Measurements from ENCODE around the gene OVOL1.

The OVOL1 gene

GRCh38 chr11:65778431-65778900 lies 8.4 kb upstream of the OVOL1 start:
- Histone ChIP-seq H3K27me3 (ENCODE audit: insufficient read depth, low read length) (peaks cover 28% of the 10 kb centered on the region), H3K4me1 (ENCODE audit: insufficient read depth, low read length) (no peaks in the 10 kb centered on the region), H3K9ac (ENCODE audit: low read depth, low read length) (no peak overlapping the region), H3K9me3 (ENCODE audit: insufficient read depth, low read depth, low read length) (no peaks in the 10 kb centered on the region), H3K27ac (ENCODE audit: low read depth, low read length) (no peak overlapping the region), H3K36me3 (ENCODE audit: insufficient read depth, low read length) (peaks cover 6% of the 10 kb centered on the region; the same call in 1 of the 2 replicates), H3K4me3 (ENCODE audit: low read length) (no peak overlapping the region)
- WGBS: 96% methylated on average over 20 of the region's 20 CpGs

DNA sequence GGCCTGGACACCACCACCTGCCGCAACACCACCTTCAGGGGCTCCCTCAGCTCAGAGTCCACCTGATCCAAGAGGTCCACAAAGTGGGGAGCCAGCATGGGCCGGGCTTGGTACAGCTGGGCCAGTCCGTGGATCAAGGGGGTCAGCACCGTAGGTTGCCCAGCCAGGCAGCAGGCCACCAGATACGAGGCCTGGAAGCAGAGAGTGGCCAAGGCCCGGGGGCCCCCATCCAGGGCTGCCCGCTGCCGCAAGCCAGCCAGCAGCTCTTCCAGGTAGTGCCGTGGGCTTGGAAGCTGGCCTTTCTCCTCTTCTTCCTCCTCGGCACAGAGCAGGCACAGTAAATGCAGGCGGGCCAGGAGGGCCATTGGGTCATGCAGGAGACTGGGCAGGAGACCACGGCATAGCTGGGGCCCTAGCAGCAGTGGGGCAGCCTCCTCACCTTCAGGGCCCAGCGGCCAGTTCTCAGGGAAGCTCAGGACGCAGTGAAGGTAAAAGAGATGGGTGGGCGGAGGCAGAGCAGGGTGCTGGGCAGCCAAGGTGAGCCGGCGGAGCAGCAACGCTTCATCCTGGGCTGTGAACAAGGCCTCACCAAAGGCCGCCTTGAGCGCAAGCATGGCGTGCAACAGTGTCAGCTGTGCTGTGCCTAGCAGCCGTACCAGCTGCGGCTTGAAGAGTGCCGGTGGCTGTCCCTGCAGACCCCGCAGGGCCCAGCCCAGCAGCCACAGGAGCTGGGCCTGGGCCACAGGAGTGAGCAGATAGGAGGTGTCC lies 7.8 kb upstream of the OVOL1 start:
- H3K9ac ChIP-seq (ENCODE audit: low read depth, low read length): no peak overlapping the region
- 95% methylated on average over 25 of the region's 25 CpGs for WGBS

DNA sequence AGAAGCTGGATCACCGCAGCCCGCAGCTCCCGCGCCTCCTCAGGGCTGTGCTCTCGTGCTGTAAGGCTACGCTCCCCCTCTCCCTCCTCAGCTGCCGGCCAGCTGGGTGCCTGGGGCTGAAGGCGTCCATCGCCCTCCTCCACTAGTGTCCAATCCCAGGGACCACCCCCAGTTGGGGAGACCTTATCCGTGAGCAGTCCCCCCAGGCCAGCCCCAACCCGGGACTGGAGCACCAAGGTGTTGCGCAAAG lies 7.3 kb upstream of the OVOL1 start:
- 91% methylated on average over 12 of the region's 12 CpGs for WGBS
- peaks cover 6% of the 10 kb centered on the region; the same call in 1 of the 2 replicates for H3K36me3 ChIP-seq (ENCODE audit: insufficient read depth, low read length)
- no peak overlapping the region for H3K9ac ChIP-seq (ENCODE audit: low read depth, low read length)
- peaks cover 37% of the 10 kb centered on the region for H3K27me3 ChIP-seq (ENCODE audit: insufficient read depth, low read length)
- no peaks in the 10 kb centered on the region for H3K9me3 ChIP-seq (ENCODE audit: insufficient read depth, low read depth, low read length)
- no peaks in the 10 kb centered on the region for H3K4me1 ChIP-seq (ENCODE audit: insufficient read depth, low read length)
- H3K27ac ChIP-seq (ENCODE audit: low read depth, low read length): no peak overlapping the region
- H3K4me3 ChIP-seq (ENCODE audit: low read length): peak overlapping the region; percentile 63

More for the DNA sequence above, 7.8 kb upstream of the OVOL1 start:
- Histone ChIP-seq H3K9me3 (ENCODE audit: insufficient read depth, low read depth, low read length) (no peaks in the 10 kb centered on the region), H3K27me3 (ENCODE audit: insufficient read depth, low read length) (peaks cover 32% of the 10 kb centered on the region), H3K27ac (ENCODE audit: low read depth, low read length) (no peak overlapping the region), H3K4me1 (ENCODE audit: insufficient read depth, low read length) (no peaks in the 10 kb centered on the region), H3K4me3 (ENCODE audit: low read length) (peak overlapping the region; percentile 63), H3K36me3 (ENCODE audit: insufficient read depth, low read length) (peaks cover 6% of the 10 kb centered on the region; the same call in 1 of the 2 replicates)

DNA sequence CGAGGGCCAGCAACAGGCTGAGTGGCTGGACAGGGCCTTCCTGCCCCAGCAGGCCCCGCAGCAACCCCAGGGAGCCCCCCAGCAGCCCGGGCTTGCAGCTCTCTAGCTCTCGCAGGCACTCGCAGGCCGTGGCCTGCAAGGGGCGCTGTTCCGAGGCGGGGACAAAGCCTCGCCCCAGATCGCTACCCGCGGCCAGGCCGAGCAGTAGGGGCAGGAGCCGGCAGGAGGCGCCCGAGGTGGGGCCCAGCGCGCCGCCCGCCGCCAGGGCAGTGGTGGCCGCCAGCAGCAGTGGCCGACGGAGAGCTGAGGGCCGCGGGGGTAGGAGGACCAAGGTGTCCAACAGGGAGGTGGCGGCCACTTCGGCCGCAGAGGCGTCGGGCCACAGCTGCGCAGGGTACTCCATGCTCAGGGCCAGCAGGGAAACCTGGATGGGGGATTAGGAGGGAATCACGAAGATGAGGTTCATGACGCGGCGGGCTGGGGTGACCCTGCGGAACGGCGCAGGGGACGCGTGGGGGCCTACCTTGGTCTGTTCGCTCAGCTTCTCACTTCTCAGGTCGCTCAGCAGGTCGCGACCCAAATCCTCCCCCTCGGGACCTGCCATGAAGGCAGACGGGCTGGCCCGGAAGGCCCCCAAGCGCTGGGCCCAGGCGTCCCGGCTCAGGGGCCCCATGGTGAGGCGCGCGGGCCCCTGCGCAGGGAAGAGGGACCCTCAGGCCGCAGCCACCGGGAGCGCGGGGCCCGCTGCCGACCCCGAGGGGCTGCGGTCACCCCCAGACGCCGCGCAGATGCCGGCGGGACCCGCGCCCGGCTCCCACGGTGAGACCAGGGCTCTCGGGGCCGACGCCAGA lies 6.7 kb upstream of the OVOL1 start:
- H3K9me3 ChIP-seq (ENCODE audit: insufficient read depth, low read depth, low read length): no peaks in the 10 kb centered on the region
- no peaks in the 10 kb centered on the region for H3K4me1 ChIP-seq (ENCODE audit: insufficient read depth, low read length)
- H3K27me3 ChIP-seq (ENCODE audit: insufficient read depth, low read length): peaks cover 43% of the 10 kb centered on the region
- peak overlapping the region; percentile 68 for H3K9ac ChIP-seq (ENCODE audit: low read depth, low read length)
- no peak overlapping the region; the same call in 1 of the 2 replicates for H3K27ac ChIP-seq (ENCODE audit: low read depth, low read length)
- H3K36me3 ChIP-seq (ENCODE audit: insufficient read depth, low read length): peaks cover 6% of the 10 kb centered on the region; the same call in 1 of the 2 replicates
- 6% methylated on average over 76 of the region's 76 CpGs for WGBS
- H3K4me3 ChIP-seq (ENCODE audit: low read length): peak overlapping the region; percentile 63

DNA sequence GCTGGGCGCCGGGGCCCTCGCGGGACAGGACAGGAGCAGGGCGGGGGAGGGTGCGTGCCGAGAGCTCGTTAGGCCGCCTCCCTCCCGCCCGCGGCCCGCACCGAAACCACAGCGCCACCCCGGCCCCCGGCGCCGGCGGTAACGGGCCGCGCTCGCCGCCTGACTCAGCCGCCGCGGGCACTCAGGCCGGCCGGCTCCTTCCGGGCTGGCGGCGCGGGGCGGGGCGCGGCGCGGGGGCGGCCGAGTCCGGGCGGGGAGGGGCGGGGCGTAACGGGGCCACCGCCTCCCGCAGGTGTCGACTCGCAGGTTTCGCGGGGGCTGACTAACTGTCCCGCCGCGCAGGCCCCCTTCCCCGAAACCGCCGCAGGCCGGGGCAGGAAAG lies 6.1 kb upstream of the OVOL1 start, which contains the start of gene AP5B1:
Gene AP5B1, minus strand, starts transcription at position 207 of the 382 bp plus-strand sequence. CDS start 385 bp downstream, outside the sequence.
- Histone ChIP-seq H3K4me3 (ENCODE audit: low read length) (peak within 1 kb of the TSS; percentile 63), H3K27ac (ENCODE audit: low read depth, low read length) (no peak within 1 kb of the TSS; the same call in 1 of the 2 replicates)

GRCh38 chr11:65781152-65781961 lies 5.5 kb upstream of the OVOL1 start:
- WGBS: 11% methylated on average over 83 of the region's 83 CpGs
- peaks cover 6% of the 10 kb centered on the region; the same call in 1 of the 2 replicates for H3K36me3 ChIP-seq (ENCODE audit: insufficient read depth, low read length)
- no peaks in the 10 kb centered on the region for H3K4me1 ChIP-seq (ENCODE audit: insufficient read depth, low read length)
- H3K9ac ChIP-seq (ENCODE audit: low read depth, low read length): peak overlapping the region; percentile 19; the same call in 1 of the 2 replicates
- no peaks in the 10 kb centered on the region for H3K9me3 ChIP-seq (ENCODE audit: insufficient read depth, low read depth, low read length)
- peak overlapping the region; percentile 63 for H3K4me3 ChIP-seq (ENCODE audit: low read length)
- no peak overlapping the region; the same call in 1 of the 2 replicates for H3K27ac ChIP-seq (ENCODE audit: low read depth, low read length)
- peaks cover 55% of the 10 kb centered on the region for H3K27me3 ChIP-seq (ENCODE audit: insufficient read depth, low read length)

More for the DNA sequence above, 6.1 kb upstream of the OVOL1 start, which contains the start of gene AP5B1:
- no peaks in the 10 kb centered on the region for H3K4me1 ChIP-seq (ENCODE audit: insufficient read depth, low read length)
- H3K9ac ChIP-seq (ENCODE audit: low read depth, low read length): peak within 1 kb of the TSS; percentile 68
- H3K9me3 ChIP-seq (ENCODE audit: insufficient read depth, low read depth, low read length): no peaks in the 10 kb centered on the region
- H3K27me3 ChIP-seq (ENCODE audit: insufficient read depth, low read length): peaks cover 49% of the 10 kb centered on the region
- under 1% methylated on average over 59 of the region's 59 CpGs for WGBS
- peaks cover 6% of the 10 kb centered on the region; the same call in 1 of the 2 replicates for H3K36me3 ChIP-seq (ENCODE audit: insufficient read depth, low read length)

DNA sequence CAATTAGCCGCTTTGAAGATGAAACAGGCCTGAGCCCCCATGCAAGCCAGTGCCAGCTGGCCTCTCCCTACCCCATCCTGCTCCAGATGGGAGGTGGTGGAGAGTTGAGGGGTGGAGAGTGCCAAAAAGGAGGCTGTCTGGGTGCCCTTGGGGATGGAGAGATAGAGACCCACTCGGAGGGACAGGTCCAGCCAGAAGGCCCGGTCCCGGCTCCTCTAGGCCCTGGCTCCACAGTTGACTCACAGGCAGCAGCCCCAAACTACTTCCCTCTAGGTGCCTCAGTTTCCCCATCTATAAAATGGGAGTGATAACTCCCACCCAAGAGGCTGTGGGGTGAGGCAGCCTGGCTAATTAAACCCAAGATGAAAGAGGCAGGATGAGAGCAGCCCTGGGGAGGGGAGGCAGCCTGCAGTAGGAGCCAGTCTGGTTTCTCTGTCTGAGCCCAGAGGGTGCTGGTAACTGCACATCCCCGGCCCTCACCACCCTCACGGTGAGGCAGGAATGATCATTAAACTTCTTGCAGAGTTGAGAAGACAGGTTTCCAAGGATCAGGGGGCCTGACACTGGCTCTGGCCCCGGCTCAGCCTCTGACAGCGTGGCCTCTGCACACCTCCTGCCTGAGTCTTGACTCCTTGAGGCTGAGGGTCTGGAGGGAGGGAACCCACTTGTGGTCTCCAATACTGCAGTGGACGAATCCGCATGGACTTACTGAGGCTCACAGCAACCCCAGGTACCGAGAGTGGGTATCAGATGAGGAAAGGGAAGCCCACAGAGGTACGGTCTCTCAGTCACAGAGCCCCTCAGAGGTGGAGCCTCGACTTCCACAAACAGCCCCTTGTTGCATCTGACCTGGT lies 4.7 kb upstream of the OVOL1 start:
- H3K9ac ChIP-seq (ENCODE audit: low read depth, low read length): no peak overlapping the region
- WGBS: 88% methylated on average over 13 of the region's 13 CpGs
- peaks cover 6% of the 10 kb centered on the region; the same call in 1 of the 2 replicates for H3K36me3 ChIP-seq (ENCODE audit: insufficient read depth, low read length)
- H3K27me3 ChIP-seq (ENCODE audit: insufficient read depth, low read length): peaks cover 62% of the 10 kb centered on the region
- no peaks in the 10 kb centered on the region for H3K4me1 ChIP-seq (ENCODE audit: insufficient read depth, low read length)
- peak overlapping the region; percentile 63; the same call in 1 of the 2 replicates for H3K4me3 ChIP-seq (ENCODE audit: low read length)
- H3K9me3 ChIP-seq (ENCODE audit: insufficient read depth, low read depth, low read length): no peaks in the 10 kb centered on the region
- H3K27ac ChIP-seq (ENCODE audit: low read depth, low read length): no peak overlapping the region; the same call in 1 of the 2 replicates

- Histone ChIP-seq H3K4me3 (ENCODE audit: low read length) (no peak overlapping the region), H3K4me1 (ENCODE audit: insufficient read depth, low read length) (no peaks in the 10 kb centered on the region), H3K36me3 (ENCODE audit: insufficient read depth, low read length) (peaks cover 5% of the 10 kb centered on the region; the same call in 1 of the 2 replicates), H3K27me3 (ENCODE audit: insufficient read depth, low read length) (peaks cover 68% of the 10 kb centered on the region), H3K9me3 (ENCODE audit: insufficient read depth, low read depth, low read length) (no peaks in the 10 kb centered on the region), H3K27ac (ENCODE audit: low read depth, low read length) (no peak overlapping the region), H3K9ac (ENCODE audit: low read depth, low read length) (no peak overlapping the region)
- 89% methylated on average over 9 of the region's 9 CpGs for WGBS
These were observed 4.0 kb upstream of the OVOL1 start for GRCh38 chr11:65782816-65783228.

- no peak overlapping the region for H3K27ac ChIP-seq (ENCODE audit: low read depth, low read length)
- WGBS: 86% methylated on average over 8 of the region's 8 CpGs
- no peak overlapping the region for H3K9ac ChIP-seq (ENCODE audit: low read depth, low read length)
- no peaks in the 10 kb centered on the region for H3K36me3 ChIP-seq (ENCODE audit: insufficient read depth, low read length)
- H3K4me1 ChIP-seq (ENCODE audit: insufficient read depth, low read length): peaks cover 19% of the 10 kb centered on the region
- peaks cover 81% of the 10 kb centered on the region for H3K27me3 ChIP-seq (ENCODE audit: insufficient read depth, low read length)
- no peaks in the 10 kb centered on the region for H3K9me3 ChIP-seq (ENCODE audit: insufficient read depth, low read depth, low read length)
- no peak overlapping the region for H3K4me3 ChIP-seq (ENCODE audit: low read length)
These were observed 1.4 kb upstream of the OVOL1 start for GRCh38 chr11:65785319-65786007.

Measured in HUES64 (cell line).